Panc1 (cell line): ENCODE results near the gene KMO.

Experiments
- CTCF ChIP-seq: fragments of 450-650 bp; IDR thresholded peaks from 2 replicates; pipeline ENCODE4 v1.5.1; 2017; ENCODE audit warnings: mild to moderate bottlenecking
- POLR2AphosphoS5 ChIP-seq: IDR thresholded peaks from 2 replicates; pipeline ENCODE4 v1.6.1; 2012; ENCODE audit warnings: mild to moderate bottlenecking, low read depth, low read length, moderate library complexity
- TCF7L2 ChIP-seq: IDR thresholded peaks from 2 replicates; pipeline ENCODE4 v1.6.1; 2011; ENCODE audit warnings: mild to moderate bottlenecking, low read depth, low read length, inconsistent platforms

- TF ChIP-seq CTCF = no peak
- no peak for TF ChIP-seq POLR2AphosphoS5
- no peak for TF ChIP-seq TCF7L2
Measured at GRCh38 chr1:241488739-241489138, 43.4 kb upstream of the KMO start.
